GM13976 (cell line): ENCODE measurements around the gene SLC38A1.
"Not testable (repeated sequence)": the region's sequence is repeated elsewhere in the genome, so short reads cannot be mapped to it uniquely, and the experiment has no call there.

Experiments used
- DNase-seq: peaks from one replicate; pipeline ENCODE4 v3.0.0; 2012; ENCODE audit warnings: low spot score
- in situ Hi-C: fragments of 300-500 bp; cut with MboI; formaldehyde crosslinking; loops from one replicate; pipeline ENCODE4 v1.12.0; 2022; ENCODE audit warnings: low sequenced_read_pairs, mixed read lengths, inconsistent platforms; ENCODE audit not compliant: unreplicated experiment
- TF ChIP-seq, protein P1 (sequence below): IDR thresholded peaks from 2 replicates; pipeline ENCODE4 v1.5.1; 2012; ENCODE audit warnings: borderline replicate concordance, mild to moderate bottlenecking; ENCODE audit not compliant: insufficient read depth; ENCODE audit errors: extremely low read depth, missing control alignments, control extremely low read depth

Gene SLC38A1

DNA sequence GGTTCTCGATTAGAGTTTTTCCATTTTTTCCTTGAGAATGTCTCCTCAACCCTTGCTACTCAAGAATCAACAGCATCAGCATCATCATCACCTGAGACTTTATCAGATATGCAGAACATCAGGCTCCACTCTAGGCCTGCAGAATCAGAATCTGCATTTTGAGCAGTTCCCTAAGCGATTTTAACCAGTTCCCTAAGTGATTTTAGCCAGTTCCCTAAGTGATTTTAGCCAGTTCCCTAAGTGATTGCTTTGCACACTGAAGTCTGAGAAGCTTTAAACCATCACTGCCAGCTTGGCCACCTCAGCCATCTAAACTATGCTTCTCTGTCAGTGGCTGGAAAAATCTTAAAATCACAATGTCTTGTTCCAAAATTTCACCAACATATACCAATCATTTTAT, 29.4 kb upstream of the SLC38A1 start:
- no peak for DNase-seq
- in situ Hi-C loops = no loop called here
- TF ChIP-seq, protein P1, sequence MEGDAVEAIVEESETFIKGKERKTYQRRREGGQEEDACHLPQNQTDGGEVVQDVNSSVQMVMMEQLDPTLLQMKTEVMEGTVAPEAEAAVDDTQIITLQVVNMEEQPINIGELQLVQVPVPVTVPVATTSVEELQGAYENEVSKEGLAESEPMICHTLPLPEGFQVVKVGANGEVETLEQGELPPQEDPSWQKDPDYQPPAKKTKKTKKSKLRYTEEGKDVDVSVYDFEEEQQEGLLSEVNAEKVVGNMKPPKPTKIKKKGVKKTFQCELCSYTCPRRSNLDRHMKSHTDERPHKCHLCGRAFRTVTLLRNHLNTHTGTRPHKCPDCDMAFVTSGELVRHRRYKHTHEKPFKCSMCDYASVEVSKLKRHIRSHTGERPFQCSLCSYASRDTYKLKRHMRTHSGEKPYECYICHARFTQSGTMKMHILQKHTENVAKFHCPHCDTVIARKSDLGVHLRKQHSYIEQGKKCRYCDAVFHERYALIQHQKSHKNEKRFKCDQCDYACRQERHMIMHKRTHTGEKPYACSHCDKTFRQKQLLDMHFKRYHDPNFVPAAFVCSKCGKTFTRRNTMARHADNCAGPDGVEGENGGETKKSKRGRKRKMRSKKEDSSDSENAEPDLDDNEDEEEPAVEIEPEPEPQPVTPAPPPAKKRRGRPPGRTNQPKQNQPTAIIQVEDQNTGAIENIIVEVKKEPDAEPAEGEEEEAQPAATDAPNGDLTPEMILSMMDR = no peak

DNA sequence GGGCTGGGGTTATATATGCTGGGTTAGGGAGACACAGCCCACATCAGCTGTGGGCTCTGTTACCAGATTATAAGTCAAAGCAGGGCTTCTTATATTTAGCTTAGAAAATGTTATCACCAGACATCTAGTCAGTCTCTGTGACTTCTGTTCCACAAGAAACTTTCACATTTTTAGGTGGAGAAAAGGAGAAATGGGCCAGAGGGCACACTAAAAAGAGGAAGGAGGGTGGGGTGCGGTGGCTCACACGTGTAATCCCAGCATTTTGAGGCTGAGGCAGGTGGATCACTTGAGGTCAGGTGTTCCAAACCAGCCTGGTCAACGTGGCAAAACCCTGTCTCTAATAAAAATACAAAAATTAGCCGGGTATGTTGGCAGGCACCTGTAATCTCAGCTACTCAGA, 28.0 kb upstream of the SLC38A1 start:
- TF ChIP-seq, protein P1 = no peak
- DNase-seq = no peak
- in situ Hi-C loops = no loop called here

DNA sequence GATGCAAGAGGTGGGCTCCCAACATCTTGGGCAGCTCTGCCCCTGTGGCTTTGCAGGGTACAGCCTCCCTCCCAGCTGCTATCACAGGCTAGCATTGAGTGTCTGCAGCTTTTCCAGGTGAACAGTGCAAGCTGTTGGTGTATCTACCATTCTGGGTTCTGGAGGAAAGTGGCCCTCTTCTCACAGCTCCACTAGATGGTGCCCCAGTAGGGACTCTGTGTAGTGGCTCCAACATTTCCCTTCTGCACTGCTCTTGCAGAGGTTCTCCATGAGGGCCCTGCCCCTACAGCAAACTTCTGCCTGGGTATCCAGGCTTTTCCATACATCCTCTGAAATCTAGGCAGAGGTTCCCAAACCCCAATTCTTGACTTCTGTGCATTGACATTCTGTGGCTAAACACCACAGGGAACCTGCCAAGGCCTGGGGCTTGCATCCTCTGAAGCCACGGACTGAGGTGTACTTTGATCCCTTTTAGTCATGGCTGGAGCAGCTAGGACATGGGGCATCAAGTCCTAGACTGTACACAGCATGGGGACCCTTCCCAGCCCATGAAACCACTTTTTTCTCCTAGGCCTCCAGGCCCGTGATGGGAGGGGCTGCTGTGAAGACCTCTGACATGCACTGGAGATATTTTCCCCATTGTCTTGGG, 24.0 kb upstream of the SLC38A1 start:
- TF ChIP-seq, protein P1 = no peak
- in situ Hi-C loops = no loop called here
- DNase-seq = no peak

DNA sequence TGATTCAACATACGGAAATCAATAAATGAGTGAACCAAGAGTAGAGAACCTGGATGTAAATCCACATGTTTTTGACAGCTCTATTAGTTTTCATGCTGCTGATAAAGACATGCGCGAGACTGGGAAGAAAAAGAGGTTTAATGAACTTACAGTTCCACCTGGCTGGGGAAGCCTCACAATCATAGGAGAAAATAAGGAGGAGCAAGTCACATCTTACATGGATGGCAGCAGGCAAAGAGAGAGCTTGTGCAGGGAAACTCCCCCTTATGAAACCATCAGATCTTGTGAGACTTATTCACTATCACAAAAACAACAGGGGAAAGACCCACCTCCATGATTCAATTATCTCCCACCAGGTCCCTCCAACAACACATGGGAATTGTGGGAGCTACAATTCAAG, 23.1 kb upstream of the SLC38A1 start:
- in situ Hi-C loops, DNase-seq: not testable (repeated sequence)

DNA sequence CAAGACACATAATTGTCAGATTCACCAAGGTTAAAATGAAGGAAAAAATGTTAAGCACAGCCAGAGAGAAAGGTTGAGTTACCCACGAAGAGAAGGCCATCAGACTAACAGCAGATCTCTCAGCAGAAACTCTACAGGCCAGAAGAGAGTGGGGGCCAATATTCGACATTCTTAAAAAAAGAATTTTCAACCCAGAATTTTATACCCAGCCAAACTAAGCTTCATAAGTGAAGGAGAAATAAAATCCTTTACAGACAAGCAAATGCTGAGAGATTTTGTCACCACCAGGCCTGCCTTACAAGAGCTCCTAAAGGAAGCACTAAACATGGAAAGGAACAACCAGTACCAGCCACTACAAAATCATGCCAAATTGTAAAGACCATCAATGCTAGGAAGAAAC, 16.3 kb upstream of the SLC38A1 start:
- in situ Hi-C loops, DNase-seq: not testable (repeated sequence)

DNA sequence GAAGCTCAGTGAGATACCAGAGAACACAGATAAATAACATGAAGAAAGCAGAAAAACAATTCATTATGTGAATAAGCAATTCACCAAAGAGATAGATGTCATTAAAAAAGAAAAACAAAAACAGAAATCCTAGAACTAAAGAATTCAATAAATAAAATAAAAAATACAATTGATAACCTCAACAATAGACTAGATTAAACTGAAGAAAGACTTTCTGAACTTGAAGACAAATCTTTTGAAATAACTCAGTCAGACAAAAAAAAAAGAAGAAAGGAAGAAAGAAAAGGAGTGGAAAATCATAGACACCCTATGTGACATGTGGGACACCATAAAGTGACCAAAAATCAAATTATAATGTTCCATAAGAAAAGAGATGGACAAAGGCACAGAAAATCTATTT, 14.0 kb upstream of the SLC38A1 start:
- DNase-seq = no peak
- in situ Hi-C loops = no loop called here

DNA sequence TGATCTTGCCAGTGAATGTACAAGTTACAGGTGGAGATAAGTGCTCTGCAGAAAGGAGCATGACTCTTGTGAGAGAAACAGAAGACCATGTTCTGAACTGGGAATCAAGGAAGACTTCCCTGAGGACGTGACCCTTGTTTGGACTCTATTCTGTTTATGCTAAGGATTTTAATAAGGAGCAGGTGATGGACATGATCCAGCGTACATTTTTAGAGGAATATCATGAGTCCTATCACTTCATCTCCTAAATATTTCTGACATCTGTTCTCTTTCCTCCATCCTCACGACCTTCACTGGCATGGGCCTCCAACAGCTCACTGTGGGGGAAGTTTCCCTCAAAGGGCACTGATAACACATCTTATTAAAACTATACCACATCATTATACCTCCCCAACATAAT, 7.9 kb upstream of the SLC38A1 start:
- TF ChIP-seq, protein P1 = no peak
- no peak for DNase-seq
- in situ Hi-C loops = no loop called here

More for the DNA sequence above, 14.0 kb upstream of the SLC38A1 start:
- TF ChIP-seq, protein P1 = no peak

DNA sequence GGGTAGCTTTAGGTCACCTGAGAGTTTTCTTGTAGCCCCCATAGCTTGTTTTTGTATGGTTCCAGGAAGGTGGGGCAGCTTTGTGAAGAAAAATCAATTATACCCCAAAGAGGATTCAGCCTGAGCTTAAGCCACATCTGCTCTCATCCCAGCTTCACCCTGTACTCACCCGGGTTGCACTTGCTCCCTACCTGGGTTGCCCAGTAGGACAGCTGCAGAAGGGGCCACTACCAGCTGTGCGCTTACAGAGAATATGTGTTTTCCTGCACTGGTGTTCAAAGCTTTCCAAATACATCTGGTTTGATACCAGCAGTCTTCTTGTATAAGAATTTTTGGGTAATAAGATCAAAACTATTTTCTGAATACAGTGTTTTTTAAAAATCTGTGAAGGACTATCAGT, 3.0 kb upstream of the SLC38A1 start:
- no peak for DNase-seq
- TF ChIP-seq, protein P1 = no peak
- in situ Hi-C loops = loop anchor here (25.0 kb wide), 1 partner anchor 535 kb away; the partner anchor contains the start of gene ARID2
